Caco-2 (cell line): ENCODE data around the gene F12. TPM values are rescaled to one million over a fixed set of nuclear protein-coding genes. Genes with fewer than 3 reads are reported as not detected.

Experiments
- BruUV-seq: library from RNA; stranded (reverse); fragments of 400-500 nt; replicated peaks from 2 replicates; lab custom pipeline; 2021; lab: Mats Ljungman, UMichigan
- CTCF ChIA-PET: fragments of 300-600 bp; sonication (Branson Sonifier 250); formaldehyde crosslinking; loops from one replicate; lab custom pipeline; 2022; ENCODE audit warnings: antibody characterized with exemption; lab: Charles Lee
- POLR2A ChIA-PET: fragments of 300-600 bp; sonication (Branson Sonifier 250); formaldehyde crosslinking; loops from one replicate; lab custom pipeline; 2022; ENCODE audit warnings: antibody characterized with exemption; lab: Charles Lee
- DNase-seq, 2 experiments: peaks; one replicate each; pipeline versions ENCODE4 v3.0.0 to v3.0.0-alpha.2; 2020 to 2022
- H3K27me3 ChIP-seq: replicated peaks from 2 replicates; pipeline ENCODE4 v1.6.0; 2011; ENCODE audit warnings: low read length; ENCODE audit not compliant: control insufficient read depth, insufficient read depth
- H3K36me3 ChIP-seq: 2 replicates; pipeline ENCODE4 v1.5.1; 2011; ENCODE audit warnings: low read length; ENCODE audit not compliant: control insufficient read depth, insufficient read depth
- H3K4me1 ChIP-seq: fragments of 250-450 bp; sonication (Bioruptor Pico); 2 replicates; pipeline ENCODE4 v1.5.1; 2020; ENCODE audit warnings: mild to moderate bottlenecking
- H3K4me3 ChIP-seq: 2 replicates; pipeline ENCODE4 v1.5.1; 2011; ENCODE audit warnings: low read depth, mild to moderate bottlenecking, control low read depth, low read length
- H3K9me3 ChIP-seq: fragments of 250-450 bp; sonication (Bioruptor Pico); 2 replicates; pipeline ENCODE4 v1.5.1; 2020; ENCODE audit warnings: mild to moderate bottlenecking, moderate library complexity
- H3K27ac Mint-ChIP-seq: one replicate; pipeline ENCODE4 v1.8.0; 2022; ENCODE audit warnings: mixed read lengths; ENCODE audit not compliant: unreplicated experiment
- H3K27me3 Mint-ChIP-seq: one replicate; pipeline ENCODE4 v1.8.0; 2022; ENCODE audit warnings: mixed read lengths; ENCODE audit not compliant: insufficient read depth, unreplicated experiment
- H3K36me3 Mint-ChIP-seq: one replicate; pipeline ENCODE4 v1.8.0; 2022; ENCODE audit warnings: mild to moderate bottlenecking, mixed read lengths; ENCODE audit not compliant: insufficient read depth, unreplicated experiment
- H3K4me1 Mint-ChIP-seq: one replicate; pipeline ENCODE4 v1.8.0; 2022; ENCODE audit warnings: low read depth, mixed read lengths; ENCODE audit not compliant: unreplicated experiment
- H3K4me3 Mint-ChIP-seq: one replicate; pipeline ENCODE4 v1.8.0; 2022; ENCODE audit warnings: mild to moderate bottlenecking, moderate library complexity, mixed read lengths; ENCODE audit not compliant: unreplicated experiment
- H3K9me3 Mint-ChIP-seq: one replicate; pipeline ENCODE4 v1.8.0; 2022; ENCODE audit warnings: mixed read lengths; ENCODE audit not compliant: unreplicated experiment
- intact Hi-C: fragments of 100-400 bp; cut with micrococcal nuclease; formaldehyde crosslinking; loops from one replicate; pipeline ENCODE4 v1.10.0; 2022; ENCODE audit not compliant: unreplicated experiment
- total RNA-seq: library from RNA; stranded (reverse); gene quantifications from 2 replicates; pipeline ENCODE4 v1.2.3, GENCODE V29; 2022
- TF ChIP-seq, protein P1 (sequence below), 2 experiments: fragments of 200-600 bp in 1 of 2; IDR thresholded peaks; 1 replicate in 1 of 2; 2 replicates in 1 of 2; pipeline versions ENCODE4 v1.5.1 to v1.8.0; 2011 to 2022; ENCODE audit warnings: antibody characterized with exemption in 1 of 2, control low read depth in 1 of 2, inconsistent platforms in 1 of 2, low read depth in 1 of 2, low read length in 1 of 2, mild to moderate bottlenecking in 1 of 2, moderate library complexity in 1 of 2; ENCODE audit not compliant: insufficient read depth in 1 of 2, severe bottlenecking in 1 of 2, unreplicated experiment in 1 of 2

The F12 gene
- total RNA-seq, 1 experiment from 2014 or later: 13.3 TPM

DNA sequence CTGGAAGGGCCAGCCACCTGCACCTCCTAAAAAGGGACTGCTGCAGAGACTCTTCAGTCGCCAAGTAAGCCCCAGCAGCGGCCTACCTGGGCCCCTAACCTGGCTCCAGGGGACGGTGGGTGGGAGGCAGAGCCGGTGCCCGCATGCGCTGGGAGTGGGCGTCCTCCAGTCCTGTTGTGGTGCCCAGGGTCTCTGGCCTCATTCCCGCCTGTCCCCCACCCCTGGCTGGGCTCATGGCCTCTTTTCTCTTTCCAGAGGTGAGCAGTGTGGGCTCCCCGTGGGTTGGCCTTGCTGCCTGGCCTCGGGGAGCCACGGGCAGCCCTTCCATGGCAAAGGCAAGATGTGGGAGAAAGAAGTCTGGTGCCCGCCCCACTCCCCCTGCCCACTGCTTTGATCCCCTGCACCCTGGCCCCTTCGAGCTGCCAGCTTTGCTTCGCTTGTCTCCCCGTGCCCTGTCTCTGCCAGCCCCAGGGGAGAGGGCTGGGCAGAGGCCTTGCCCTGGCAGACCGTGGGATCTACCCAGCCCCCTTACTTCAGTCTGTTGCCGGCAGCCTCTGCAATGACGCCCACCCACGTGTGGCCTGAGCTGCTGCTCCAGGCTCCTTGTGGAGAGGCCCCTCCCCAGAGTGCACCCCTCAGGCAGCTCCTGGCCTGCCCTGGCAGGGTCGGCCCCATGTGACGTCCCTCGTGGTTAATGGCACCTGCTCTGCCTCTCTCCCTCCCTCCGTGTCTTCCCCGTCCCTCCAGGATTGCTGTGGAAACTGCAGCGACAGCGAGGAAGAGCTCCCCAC lies 31.8 kb upstream of the F12 start:
- no TSS peak for BruUV-seq
- Mint-ChIP-seq H3K9me3 (no peaks in the 10 kb centered on the region), H3K4me1 (peaks cover 8% of the 10 kb centered on the region), H3K36me3 (peaks cover 66% of the 10 kb centered on the region), H3K27ac (no peak overlapping the region), H3K27me3 (peaks cover 6% of the 10 kb centered on the region), H3K4me3 (no peak overlapping the region)
- H3K36me3 ChIP-seq: peaks cover 2% of the 10 kb centered on the region
- H3K27me3 ChIP-seq: no peaks in the 10 kb centered on the region
- no peak overlapping the region for H3K4me3 ChIP-seq
- H3K4me1 ChIP-seq: peaks cover 6% of the 10 kb centered on the region; the same call in 1 of the 2 replicates
- intact Hi-C loops: no loop called here
- POLR2A ChIA-PET: interaction anchor here (0.6 kb wide), 1 partner anchor 16 kb away, joined by 3 read pairs; no protein-coding TSS in a partner anchor
- TF ChIP-seq, protein P1, sequence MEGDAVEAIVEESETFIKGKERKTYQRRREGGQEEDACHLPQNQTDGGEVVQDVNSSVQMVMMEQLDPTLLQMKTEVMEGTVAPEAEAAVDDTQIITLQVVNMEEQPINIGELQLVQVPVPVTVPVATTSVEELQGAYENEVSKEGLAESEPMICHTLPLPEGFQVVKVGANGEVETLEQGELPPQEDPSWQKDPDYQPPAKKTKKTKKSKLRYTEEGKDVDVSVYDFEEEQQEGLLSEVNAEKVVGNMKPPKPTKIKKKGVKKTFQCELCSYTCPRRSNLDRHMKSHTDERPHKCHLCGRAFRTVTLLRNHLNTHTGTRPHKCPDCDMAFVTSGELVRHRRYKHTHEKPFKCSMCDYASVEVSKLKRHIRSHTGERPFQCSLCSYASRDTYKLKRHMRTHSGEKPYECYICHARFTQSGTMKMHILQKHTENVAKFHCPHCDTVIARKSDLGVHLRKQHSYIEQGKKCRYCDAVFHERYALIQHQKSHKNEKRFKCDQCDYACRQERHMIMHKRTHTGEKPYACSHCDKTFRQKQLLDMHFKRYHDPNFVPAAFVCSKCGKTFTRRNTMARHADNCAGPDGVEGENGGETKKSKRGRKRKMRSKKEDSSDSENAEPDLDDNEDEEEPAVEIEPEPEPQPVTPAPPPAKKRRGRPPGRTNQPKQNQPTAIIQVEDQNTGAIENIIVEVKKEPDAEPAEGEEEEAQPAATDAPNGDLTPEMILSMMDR (IDR thresholded peaks at IDR 0.05; ENCODE audit: insufficient read depth in 1 of 2, low read depth in 1 of 2, low read length in 1 of 2, severe bottlenecking in 1 of 2, unreplicated experiment in 1 of 2): no peak
- no peaks in the 10 kb centered on the region for H3K9me3 ChIP-seq
- DNase-seq: no peak
- CTCF ChIA-PET: interaction anchor here (1.1 kb wide), 1 partner anchor 36 kb away, joined by 3 read pairs; no protein-coding TSS in a partner anchor

DNA sequence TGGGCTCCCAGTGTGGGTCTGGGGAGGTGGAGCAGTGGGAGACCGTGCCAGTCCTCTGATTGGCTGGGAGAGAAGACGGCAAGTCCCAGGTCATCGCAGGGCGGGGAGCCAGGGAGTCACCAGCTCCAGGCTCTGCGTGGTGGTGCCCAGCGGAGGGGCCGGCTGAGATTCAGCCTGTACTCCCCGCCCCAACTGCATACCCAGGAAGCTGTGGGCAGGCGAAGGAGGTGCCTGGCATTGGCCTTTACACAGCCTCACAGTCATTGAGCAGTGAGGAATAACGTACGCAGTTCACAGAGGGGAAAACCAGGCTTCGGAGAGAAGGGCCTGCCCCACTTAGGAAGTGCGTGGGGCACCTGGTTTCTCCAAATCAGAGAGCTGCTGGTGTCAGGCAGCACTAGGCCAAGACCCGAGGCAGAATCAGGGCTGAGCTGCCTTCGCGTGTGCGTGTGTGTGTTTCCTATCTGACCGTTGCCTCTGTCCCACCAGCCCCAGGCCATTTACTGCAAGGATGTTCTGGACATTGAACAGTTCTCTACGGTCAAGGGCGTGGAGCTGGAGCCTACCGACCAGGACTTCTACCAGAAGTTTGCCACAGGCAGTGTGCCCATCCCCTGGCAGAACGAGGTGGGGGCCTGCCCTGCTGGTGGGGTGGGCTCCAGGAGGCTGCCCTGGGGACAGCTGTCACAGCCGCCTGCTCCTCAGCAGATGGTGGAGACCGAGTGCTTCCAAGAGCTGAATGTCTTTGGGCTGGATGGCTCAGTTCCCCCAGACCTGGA lies 31.0 kb upstream of the F12 start:
- Histone ChIP-seq H3K9me3 (no peaks in the 10 kb centered on the region), H3K4me1 (0 out of 2 replicates have a peak, but pooled peaks cover 3% of the 10 kb centered on the region), H3K27me3 (no peaks in the 10 kb centered on the region), H3K36me3 (peaks cover 2% of the 10 kb centered on the region), H3K4me3 (no peak overlapping the region)
- Mint-ChIP-seq H3K27ac (no peak overlapping the region), H3K36me3 (peaks cover 66% of the 10 kb centered on the region), H3K9me3 (no peaks in the 10 kb centered on the region), H3K4me1 (peaks cover 8% of the 10 kb centered on the region), H3K27me3 (no peaks in the 10 kb centered on the region), H3K4me3 (no peak overlapping the region)
- ChIA-PET CTCF (no interaction called here), POLR2A (no interaction called here)
- BruUV-seq: no TSS peak
- no peak for DNase-seq
- intact Hi-C loops: no loop called here
- TF ChIP-seq, protein P1 (IDR thresholded peaks at IDR 0.05; ENCODE audit: insufficient read depth in 1 of 2, low read depth in 1 of 2, low read length in 1 of 2, severe bottlenecking in 1 of 2, unreplicated experiment in 1 of 2): no peak

DNA sequence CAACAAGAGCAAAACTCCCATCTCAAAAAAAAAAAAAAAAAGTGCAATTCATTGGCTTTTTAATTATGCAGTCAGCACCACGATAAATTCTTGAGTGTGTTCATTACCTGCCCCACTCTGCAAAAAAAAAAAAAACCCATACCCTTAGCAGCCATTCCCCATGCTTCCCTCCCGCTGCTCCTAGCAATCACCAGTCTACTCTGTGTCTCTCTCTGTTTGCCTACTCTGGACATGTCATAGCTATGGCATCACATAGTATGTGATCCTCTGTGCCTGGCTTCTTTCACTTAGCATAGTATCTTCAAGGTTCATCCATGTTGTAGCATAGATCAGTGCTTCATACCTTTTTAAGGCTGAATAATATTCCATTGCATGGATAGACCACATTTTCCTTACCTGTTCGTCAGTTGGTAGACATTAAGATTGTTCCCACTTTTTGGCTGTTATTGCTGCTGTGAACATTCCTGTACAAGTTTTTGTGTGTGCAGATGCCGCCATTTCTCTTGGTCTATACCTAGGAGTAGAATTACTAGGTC lies 30.2 kb upstream of the F12 start:
- no peaks in the 10 kb centered on the region for H3K27me3 Mint-ChIP-seq
- POLR2A ChIA-PET: no interaction called here
- TF ChIP-seq, protein P1 (IDR thresholded peaks at IDR 0.05; ENCODE audit: insufficient read depth in 1 of 2, low read depth in 1 of 2, low read length in 1 of 2, severe bottlenecking in 1 of 2, unreplicated experiment in 1 of 2): no peak
- Histone ChIP-seq H3K9me3 (no peaks in the 10 kb centered on the region), H3K4me3 (no peak overlapping the region), H3K36me3 (peaks cover 5% of the 10 kb centered on the region), H3K27me3 (no peaks in the 10 kb centered on the region), H3K4me1 (0 out of 2 replicates have a peak, but pooled peaks cover 3% of the 10 kb centered on the region)
- no TSS peak for BruUV-seq
- H3K4me1 Mint-ChIP-seq: peaks cover 5% of the 10 kb centered on the region
- no peak overlapping the region for H3K4me3 Mint-ChIP-seq
- H3K9me3 Mint-ChIP-seq: no peaks in the 10 kb centered on the region
- H3K36me3 Mint-ChIP-seq: peaks cover 58% of the 10 kb centered on the region
- H3K27ac Mint-ChIP-seq: no peak overlapping the region
- DNase-seq: no peak
- intact Hi-C loops: no loop called here
- CTCF ChIA-PET: no interaction called here
